OCI-M2 (cell line): ENCODE measurements around the gene CCDC182.

ENCODE experiments used
- DNase-seq: peaks from one replicate; lab custom pipeline; 2025; ENCODE audit not compliant: unreplicated experiment; lab: John Stamatoyannopoulos, UW

CCDC182 gene

DNA sequence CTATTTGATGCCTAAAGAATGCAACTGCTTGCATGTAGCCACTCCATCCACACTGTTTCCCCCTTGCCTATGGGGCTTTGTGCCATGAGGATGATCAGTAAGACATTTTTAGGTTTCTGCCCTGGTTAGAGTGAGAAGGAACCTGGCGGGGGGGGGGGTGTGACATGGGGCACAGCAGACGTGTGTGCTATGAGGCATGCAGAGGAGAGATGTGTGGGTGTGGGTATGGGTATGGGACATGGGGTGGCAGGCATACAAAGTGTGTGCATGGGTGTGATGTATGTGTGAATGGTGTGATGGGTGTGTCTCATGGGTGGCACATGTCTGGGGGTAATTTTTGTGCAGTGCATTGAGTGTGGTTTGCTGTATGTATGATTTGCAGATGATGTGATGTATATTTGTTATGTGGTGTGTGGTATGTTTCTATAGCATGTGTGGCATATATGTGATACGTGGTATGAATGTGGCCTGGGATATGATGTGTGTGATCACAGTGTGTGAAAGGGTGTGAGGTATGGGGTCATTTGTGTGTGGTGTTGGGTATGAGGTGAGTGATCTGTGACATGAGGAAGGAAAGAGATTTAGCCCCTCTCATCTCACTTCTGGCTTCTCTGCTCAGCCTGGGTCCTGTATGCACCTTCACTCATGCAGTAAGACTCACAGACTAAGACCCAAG is 14.9 kb downstream of the CCDC182 start:
- no peak for DNase-seq

DNA sequence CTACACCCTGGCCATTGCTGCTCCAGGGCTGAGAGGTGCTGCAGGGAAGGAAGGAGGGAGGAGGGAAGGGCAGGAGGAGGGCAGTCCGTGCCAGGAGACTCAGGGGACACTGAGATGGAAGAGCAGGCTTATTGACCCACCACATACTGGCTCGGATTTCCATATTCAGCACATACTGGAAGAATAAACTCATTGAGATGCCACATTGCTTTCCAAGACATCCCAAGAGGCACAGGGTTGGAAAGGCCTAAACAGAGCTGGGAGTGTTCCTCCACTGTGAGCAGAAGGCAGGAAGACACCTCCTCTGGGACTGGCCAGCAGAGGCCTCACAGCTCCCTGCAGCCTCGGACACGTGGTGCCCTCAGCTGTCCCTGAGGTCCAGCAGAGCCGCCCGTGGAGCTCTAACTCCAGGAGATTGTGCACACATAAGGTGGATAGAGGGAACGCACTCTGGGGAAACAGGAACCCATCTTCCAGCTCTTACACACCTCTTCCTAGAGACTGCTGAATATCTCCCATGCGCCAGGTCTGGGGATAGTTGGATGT is 17.4 kb downstream of the CCDC182 start:
- DNase-seq: no peak

DNA sequence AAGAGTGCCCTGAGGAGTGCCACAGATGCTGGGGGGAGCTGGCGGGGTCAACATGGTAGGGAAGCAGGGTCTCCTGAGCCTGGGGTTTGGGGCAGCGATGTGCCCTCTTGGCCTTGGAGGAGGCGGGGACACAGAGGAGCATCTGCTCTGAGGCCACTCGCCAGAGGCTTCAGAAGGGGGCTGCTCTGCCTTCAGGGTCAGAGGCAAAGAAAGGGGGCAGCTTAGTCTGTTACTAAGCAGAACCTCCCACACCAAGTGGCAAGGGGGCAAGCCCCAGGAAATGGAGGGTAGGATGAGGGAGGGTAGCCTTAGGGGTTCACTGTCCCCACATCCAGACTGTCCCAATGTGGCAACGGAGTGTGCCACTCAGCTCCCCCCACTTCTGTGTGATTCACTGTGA is 18.3 kb downstream of the CCDC182 start:
- DNase-seq: no peak

DNA sequence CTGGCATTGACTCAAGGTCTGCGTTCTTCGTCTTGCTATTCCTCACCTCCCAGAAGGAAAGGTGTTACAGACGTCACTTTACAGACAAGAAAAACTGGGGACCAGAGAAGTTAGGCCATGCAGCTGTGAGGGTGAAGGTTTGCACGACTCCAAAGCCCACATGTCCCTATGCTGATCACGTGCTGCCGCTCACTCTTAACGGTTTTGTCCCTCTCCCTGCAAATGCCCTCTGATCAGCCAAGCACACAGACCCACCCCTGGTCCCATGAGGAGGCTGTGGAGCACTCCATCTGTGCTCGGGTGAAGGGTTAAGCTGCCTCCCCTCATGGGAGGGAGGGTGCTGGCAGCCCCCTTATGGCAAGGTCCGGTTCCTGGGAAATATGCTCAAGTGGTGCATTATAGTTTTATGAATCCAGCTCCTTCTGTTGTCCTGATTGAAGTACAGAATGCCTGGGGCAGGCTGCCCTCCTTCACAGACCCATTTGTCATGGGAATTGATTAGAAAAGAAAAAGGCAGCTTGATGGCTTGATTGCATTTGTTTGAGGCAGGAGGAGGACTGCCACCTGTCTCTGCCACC is 18.8 kb downstream of the CCDC182 start:
- DNase-seq: no peak

DNA sequence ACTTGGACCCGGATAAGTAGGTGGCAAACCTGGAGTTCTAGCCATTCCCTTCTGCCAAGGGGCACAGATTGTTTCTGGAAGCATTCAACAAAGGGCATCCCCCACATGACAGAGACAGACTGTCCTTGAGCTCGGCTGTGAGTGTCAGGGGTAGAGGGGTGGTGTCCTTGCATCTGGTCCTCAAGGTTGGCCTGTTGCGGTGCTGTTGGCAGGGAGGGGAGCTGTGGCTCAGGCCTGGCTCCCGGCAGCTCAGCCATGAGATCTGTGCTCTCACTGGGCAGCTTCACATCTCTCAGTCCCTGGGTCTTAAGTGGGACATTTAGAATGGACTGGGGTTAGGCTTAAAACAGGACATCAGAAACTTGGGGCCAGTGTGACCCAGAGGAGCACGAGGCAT is 20.4 kb downstream of the CCDC182 start:
- no peak for DNase-seq

DNA sequence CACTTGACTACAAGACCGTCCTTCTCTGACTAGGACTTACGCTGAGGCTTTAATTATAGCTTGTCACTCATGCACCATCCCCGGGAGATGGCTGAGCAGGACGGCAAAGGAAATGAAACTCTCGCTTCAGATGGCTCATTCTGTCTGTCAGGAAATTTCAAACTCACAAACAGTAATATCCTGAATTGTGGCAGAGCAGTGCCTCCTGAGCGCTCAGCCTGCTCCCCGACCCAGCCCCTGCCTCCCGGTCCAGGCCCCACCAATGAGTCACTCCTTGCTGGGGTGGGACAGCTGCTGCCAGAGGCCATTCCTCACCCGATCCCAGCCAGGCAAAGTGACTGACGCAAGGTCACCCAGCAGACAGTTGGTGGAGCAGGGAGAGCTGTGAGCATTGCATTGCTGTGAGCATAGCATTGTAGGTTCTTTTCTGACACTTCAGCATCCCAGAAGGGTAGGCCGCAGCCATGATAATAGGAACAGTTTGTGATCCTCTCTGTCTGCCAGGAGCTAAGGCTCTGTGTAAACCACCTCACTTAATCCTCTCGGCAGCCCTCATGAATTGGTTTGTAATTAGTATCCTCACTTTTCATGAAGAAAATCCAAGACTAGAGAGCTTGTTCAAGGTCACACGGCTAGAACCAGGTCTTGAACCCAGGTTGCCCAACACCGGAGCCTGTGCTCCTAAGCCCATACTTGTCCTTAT is 20.9 kb downstream of the CCDC182 start:
- DNase-seq: no peak

DNA sequence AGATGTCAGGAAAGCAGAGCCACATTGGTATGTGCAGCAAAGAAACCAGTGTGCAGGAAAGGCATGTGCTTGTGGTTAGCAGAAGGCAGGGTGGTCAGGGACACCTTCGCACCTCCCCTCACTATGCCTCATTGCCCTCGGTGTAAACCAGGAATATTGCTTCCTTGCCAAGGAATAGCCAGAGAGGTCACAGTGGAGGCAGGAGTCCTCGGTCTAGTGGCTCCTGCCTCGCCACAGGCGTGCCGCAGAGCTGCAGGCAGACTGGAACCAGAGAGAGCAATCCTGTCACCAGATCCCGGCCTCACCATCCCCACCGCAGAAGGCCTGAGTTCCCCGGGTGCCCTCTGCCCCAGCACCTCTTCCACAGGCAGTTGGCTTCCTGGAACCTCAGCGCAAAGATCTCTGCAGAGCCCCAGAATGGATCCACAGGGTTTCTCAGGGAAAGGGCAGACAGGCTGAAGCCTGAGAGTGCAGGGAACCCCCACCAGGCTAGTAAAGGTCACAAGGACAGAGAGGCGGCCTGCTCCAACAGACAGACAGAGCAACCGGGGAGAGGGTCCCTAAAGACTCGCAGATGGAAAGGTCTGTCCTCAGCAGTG is 21.6 kb downstream of the CCDC182 start:
- no peak for DNase-seq

DNA sequence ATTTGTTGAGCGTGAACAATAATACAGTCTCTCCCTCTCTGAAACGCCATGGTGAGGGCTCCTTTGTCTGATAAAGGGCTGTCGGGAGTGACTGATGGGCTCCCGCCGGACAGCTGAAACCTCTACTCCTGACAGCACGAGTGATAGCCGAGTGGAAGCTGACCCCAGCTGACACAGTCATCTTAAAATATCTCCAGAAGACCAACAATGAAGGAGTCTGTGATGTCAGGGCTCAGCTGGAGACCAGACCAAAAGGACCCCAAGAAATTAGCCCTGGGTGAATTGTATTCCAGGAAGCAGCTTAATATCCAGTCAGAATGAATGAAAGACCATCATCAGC is 22.4 kb downstream of the CCDC182 start:
- DNase-seq: no peak

DNA sequence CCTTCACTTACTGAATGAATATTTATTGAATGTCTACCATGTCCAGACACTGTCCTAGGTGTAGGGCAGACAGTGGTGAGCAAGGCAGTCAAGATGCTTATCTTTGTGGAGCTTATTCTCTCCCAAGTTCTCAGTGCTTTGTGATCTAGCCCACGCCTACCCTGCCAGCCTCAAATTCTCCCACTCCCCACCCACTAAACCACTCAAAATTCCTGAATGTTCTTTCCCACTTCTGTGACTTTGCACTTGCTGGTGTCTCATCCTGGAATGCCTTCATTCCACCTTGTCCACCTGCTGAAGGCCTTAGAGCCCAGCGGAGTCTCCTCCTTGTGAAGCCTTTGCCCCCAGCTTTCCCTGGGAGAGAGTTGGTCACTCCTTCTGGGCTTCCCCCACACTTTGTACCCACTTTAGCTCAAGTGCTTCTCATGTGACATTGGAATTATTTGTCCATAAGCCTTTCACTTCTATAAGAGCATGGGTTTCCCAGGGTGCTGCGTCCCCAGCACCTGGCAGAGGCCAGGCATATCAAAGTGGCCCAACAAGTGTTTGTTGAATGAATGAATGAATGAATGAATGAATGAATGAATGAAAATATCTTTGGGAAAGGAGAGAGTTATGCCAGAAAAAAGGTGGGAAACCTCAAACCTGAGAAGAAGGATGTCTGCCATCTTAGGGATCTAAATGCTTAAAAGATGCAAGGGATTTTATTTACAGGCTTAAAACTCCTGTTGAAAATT is 23.0 kb downstream of the CCDC182 start:
- no peak for DNase-seq

DNA sequence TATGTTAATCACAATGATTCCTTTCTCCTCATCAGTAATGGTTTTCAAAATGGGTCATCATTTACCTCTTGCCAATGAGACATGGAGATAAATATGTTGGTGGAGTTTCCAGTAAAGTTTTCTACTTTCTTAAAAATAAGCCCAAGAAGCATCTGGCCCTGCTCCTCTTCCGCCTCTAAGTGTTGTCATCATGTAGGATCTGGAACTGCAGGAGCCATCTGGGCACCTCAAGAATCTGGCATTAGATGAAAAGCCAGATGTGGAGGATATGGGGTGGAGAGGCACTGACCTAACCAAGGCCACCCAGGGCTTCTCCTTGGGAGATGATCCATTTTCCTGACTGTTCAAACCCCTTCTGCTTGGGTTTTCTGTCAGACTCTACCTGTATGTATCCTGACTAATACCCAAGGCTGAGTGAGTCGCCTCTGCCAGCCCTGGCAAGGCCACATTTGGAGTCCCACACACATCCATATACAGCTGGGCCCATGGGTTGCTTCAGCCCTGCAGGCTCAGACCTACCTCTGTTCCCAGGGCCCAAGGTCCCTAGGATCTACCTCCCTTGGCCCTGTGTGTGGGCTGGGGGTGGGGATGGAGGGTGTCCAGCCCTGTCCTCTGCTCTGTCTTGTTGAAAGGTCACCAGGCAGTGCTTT is 24.6 kb downstream of the CCDC182 start:
- no peak for DNase-seq

DNA sequence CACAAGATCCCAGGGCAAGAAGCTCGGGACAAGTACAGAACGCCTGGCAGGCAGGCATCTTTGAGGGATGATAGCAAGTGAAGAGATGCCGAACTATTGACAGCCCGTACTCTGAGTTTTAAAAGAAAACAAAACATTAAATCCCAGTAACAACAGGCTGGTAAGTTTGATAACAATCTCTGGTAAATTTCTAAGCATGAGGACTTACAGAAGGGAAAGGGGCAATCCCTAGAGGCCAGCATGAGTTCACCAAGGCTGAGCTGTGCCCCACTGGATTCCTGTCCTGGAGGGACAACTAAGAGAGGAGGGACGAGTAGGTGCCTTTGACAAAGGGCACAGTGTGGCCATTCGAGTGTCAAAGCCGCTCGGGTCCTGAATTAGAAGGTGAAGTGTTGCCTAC is 26.2 kb downstream of the CCDC182 start:
- DNase-seq: no peak

DNA sequence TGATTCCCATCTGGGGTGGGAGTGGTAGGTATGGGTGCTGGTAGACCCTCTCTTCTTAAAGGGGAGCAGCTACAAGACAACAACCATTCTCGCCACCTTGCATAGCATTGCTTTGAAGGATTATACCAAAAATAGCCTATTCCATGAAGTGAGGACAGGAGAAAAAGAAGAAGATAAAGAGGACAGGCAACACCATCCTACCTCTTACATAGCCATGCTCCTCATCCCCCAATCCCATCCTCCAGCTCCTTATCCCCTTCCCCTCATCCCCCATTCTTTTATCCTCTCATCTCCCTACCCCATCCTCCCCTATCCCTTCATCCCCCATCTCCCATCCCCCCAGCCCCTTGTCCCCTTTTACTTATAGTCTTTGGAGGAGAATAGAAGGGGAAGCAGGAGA is 29.1 kb downstream of the CCDC182 start:
- no peak for DNase-seq

DNA sequence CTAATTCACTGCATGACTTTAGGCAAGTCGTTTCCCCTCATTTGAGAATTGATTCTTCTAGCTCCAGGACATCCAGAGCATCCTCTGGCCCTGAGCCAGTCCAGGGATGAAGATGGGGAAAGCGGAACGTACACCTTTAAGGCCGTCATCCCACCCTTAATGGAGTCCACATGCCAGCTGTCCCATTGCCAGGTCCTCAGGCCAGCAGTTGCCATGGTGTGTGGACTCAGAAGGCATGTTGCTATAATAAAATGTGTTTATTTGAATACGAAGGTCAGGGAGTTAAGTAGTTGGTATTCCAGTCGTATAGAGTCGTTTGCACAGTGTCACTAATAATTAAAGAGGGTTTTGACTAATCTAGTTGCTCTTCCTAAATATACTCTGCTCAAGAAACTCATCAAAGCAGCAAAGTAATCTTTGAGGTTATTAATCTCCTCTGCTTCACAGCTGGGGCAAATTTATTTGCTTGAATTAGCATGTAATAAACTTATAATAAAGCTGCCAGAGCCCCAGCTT is 30.4 kb downstream of the CCDC182 start:
- no peak for DNase-seq

DNA sequence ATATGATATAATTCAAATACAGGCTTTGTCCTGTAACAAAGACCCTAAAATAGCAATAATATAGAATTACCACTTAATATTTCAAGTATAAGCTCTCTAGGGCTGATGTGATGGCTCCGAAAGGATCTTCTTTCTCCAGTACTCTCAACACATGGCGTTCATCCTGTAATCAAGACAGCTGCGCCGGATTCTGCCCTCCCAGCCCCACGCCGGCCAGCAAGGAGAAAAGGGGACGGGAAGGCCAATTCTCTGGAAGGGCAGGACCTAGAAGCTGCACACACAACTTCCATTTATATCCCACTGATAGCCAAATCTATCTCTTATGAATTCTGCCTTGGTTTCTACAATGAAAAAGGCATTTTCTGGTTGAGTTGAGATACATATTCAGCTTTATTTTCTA is 32.0 kb downstream of the CCDC182 start:
- no peak for DNase-seq

DNA sequence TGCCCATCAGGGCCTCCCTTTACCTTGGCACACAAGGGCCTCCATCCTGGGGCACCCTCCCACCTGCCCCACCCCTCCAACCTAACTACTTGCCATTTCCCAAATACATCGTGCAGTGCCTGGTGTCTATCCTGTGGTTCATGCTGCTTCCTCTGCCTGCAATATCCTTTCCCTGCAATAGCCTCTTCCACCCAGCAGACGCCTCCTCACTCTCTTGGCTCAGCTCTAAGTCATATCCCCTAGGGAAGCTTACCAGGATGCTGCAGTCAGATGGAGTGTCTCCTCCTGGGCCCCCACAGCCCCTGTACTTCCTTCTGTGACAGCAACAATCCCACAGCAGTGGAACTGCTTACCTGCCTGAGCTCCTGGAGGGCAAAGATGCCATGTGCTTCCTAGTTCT is 36.7 kb downstream of the CCDC182 start:
- no peak for DNase-seq

DNA sequence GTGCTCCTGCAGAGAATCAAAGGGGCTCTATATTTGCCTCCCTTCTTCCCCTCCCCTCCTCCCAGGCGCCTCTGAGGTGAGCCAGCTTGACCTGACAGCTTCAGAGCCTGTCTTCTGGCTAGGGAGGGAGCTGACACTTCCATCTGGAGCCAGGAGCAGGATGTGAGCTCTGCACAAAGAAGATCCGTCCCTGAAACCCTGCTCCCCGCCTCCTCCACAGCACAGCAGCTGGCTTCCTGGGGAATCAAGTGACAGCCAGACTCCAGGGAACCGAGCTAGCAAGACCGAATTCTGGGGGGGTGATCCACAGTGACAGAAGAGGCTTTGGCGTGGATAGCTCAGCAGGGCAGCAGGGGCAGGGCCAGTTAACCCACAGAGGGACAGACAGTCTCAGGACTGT is 37.2 kb downstream of the CCDC182 start:
- no peak for DNase-seq

DNA sequence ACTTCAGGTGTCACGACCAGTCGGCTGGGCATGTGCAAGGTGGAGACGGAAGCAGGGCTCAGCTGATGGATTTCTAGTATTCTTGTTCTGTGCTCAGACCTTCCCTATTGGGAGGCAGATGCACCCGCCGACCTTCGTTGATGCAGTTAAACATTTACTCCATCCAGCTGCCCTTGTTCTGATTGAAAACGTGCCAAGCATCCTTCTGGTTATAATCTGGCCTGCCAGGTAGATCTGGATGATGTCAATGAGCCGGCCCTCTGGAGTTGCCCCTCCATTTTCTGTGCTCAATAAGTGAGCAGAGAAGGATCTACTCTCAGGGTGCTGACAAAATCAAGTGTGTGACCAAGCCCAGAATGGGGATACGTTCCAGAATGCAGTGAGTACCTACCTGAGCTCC is 38.3 kb downstream of the CCDC182 start:
- no peak for DNase-seq

DNA sequence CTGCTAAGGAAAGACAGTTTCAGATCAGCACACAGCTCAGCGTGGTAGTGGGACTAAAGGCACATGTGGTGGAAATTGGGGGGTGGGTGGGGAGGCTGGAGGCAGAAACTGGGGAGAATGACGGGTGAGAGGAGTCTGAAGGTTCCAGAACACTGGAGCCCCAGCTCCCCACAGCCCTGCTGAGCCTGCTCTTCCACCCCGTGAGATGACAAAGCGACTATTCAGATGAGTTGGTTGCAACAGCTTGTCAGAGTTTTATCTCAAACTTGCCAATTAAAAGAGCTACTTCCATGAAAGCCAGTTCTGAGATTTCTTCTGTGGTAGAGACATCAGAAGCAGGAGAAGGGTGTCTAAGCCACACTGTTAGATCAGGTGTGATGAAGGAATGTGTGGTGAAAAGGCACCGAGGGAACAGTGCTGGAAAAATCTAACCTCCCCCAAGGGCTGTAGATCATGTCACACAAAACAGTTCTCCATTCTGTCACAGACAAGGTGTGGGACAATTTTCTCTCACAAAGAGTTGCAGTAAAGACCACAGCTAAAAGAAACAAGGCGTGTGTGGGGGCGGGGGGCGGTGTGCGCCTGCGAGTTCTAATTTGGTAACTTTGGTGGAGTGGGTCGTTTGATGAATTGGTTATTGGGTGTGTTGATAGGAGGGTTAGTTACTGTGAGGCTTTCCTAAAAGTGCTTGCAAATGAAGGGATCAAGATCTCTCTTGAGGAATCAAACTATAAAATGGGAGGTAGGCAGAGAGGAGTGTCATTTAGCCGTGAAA is 39.0 kb downstream of the CCDC182 start:
- no peak for DNase-seq

DNA sequence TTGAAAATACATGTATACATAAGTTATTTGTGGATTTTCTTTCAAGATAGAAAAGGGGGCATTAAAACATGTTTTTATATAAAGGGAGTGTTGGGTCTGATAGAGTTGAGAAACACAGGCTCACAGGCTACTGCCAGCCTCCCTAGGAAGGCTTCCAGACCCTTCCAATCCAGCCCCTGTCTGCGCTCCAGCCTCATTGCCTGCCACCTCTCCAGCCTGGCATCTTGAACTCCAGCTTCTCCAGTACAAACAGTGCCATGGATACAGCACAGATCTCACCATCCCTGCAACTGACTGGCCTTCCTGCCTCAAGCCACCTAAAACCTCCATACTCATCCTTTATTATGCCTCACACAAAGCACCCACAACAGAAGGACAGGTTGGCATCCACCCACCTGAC is 40.7 kb downstream of the CCDC182 start:
- no peak for DNase-seq

DNA sequence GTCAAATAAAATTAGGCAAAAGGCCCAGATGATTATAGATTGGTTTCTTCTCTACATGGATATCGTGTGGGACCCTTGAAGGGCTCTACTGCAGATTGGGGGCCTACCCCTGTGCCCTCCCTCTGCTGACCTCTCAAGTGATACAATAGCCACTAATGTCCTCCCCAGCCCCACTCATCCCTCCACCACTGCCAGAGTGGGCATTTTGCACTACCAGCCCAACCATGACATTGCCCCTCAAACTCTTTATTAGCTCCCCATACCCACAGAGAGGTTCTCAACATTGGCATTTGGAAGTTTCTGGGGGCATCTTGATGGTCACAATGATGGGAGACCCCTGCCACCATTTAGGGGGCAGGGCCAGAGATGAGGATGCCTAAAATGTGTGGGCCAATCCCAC is 41.8 kb downstream of the CCDC182 start:
- no peak for DNase-seq
